ENCODE data around the gene PIGC.

PIGC gene

DNA sequence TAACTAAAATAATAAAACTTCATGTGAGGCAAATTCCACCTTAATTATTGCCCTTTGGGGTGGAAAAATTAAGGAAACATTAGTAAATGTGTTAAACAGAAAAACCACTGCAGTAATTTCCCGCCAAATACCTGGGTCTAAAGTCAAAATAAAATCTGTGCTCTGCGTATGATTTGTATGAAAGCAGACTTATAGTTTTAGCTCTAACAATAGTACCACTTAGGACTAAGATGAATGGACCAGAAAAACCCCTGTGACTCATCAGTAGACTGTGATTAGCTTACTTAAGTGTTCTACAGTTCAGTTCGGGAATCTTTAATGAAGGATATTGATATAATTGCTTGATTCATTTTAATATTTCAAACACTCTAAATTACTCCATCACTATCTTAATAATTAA is 46.6 kb downstream of the PIGC start:
- Histone ChIP-seq H3K27me3 (ENCODE audit: control insufficient read depth in 5 of 5, insufficient read depth in 4 of 5, low read length in 5 of 5) (no peaks in the 10 kb centered on the region), H3K4me1 (ENCODE audit: control insufficient read depth in 5 of 5, insufficient read depth in 5 of 5, low read length in 5 of 5) (peaks cover 0 to 22% (median 10%) of the 10 kb centered on the region in 5 donors), H3K9me3 (ENCODE audit: control insufficient read depth in 5 of 5, low read length in 5 of 5) (no peaks in the 10 kb centered on the region), H3K36me3 (ENCODE audit: control insufficient read depth in 5 of 5, insufficient read depth in 5 of 5, low read length in 5 of 5) (no peaks in the 10 kb centered on the region), H3K4me3 (ENCODE audit: low read depth in 1 of 5, low read length in 5 of 5) (no peak overlapping the region), H3K27ac (ENCODE audit: low read depth, low read length) (no peak overlapping the region), H3K9ac (ENCODE audit: low read length in 5 of 5) (no peak overlapping the region)

DNA sequence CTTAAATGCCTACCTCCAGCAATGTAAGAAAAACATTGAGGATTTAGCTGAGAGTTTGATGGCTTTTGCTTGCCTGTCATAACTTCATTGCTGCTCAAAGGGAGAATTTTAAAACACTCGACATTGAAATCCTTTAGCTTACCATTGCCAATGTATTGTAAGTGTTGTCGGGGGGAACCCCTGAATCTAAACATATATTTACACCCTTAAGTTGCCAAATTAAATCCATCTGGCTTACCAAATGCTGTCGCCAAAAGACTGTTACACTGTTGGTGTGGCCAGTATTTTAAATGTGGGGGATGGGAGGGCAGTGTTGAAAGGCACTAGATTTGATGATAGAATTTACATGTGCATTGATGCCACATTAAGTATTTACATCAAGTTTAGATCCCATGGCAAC is 48.3 kb downstream of the PIGC start:
- H3K9ac ChIP-seq (ENCODE audit: low read length in 5 of 5), result no peak overlapping the region
- peaks cover 0 to 27% (median 19%) of the 10 kb centered on the region in 5 donors for H3K4me1 ChIP-seq (ENCODE audit: control insufficient read depth in 5 of 5, insufficient read depth in 5 of 5, low read length in 5 of 5)
- no peak overlapping the region for H3K27ac ChIP-seq (ENCODE audit: low read depth, low read length)
- H3K9me3 ChIP-seq (ENCODE audit: control insufficient read depth in 5 of 5, low read length in 5 of 5), result no peaks in the 10 kb centered on the region
- no peaks in the 10 kb centered on the region for H3K36me3 ChIP-seq (ENCODE audit: control insufficient read depth in 5 of 5, insufficient read depth in 5 of 5, low read length in 5 of 5)
- H3K27me3 ChIP-seq (ENCODE audit: control insufficient read depth in 5 of 5, insufficient read depth in 4 of 5, low read length in 5 of 5), result no peaks in the 10 kb centered on the region
- no peak overlapping the region for H3K4me3 ChIP-seq (ENCODE audit: low read depth in 1 of 5, low read length in 5 of 5)

DNA sequence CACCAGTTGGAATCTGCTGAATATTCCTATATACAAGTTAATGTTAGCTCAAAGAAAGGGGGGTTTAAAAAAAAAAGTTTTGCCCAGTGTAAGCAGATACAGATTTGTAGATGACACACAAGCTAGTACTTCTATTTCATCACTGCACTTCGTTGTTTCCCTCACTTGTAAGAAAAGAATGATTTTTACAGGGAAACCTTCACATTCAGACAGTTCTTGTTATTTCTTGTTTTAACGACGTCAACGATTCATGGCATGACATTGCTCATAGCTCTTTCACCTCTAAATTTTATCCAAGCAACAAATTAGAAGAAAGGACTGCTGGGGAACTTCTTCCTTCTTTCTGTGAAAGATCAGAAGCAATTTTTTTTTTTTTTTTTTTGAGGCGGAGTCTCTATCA is 49.1 kb downstream of the PIGC start:
- no peaks in the 10 kb centered on the region for H3K36me3 ChIP-seq (ENCODE audit: control insufficient read depth in 5 of 5, insufficient read depth in 5 of 5, low read length in 5 of 5)
- no peak overlapping the region for H3K9ac ChIP-seq (ENCODE audit: low read length in 5 of 5)
- peaks cover 0 to 33% (median 23%) of the 10 kb centered on the region in 5 donors for H3K4me1 ChIP-seq (ENCODE audit: control insufficient read depth in 5 of 5, insufficient read depth in 5 of 5, low read length in 5 of 5)
- H3K9me3 ChIP-seq (ENCODE audit: control insufficient read depth in 5 of 5, low read length in 5 of 5), result no peaks in the 10 kb centered on the region
- H3K4me3 ChIP-seq (ENCODE audit: low read depth in 1 of 5, low read length in 5 of 5), result no peak overlapping the region
- no peak overlapping the region for H3K27ac ChIP-seq (ENCODE audit: low read depth, low read length)
- H3K27me3 ChIP-seq (ENCODE audit: control insufficient read depth in 5 of 5, insufficient read depth in 4 of 5, low read length in 5 of 5), result no peaks in the 10 kb centered on the region

DNA sequence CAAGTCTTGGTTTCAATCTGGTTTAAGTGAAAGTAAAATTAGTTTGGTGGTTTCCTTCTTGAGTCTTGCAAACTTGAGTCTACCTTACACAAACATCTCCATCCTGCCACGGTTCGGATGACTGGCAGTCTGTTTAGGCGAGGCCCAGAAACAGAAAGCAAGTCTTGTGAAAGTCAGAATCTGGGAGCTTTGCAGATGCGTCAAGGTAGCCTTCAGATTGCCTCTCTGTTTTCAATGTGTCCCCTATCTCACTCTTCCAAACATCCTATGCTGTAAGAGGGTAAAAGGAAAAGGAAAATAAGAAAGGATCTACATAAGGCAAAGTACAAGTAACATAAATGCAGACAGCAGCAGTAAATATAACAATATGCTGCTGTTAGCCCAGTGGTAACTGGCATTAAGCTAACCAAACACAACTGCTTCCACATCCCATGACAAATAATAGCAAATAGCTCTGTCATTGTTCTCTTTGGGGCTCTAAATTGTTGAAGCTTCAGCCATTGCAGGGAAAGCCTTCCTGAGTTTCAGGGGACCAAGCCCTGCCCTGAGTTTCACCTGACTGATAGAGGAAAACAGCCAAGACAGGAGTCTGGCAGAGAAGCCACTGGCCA is 49.6 kb downstream of the PIGC start:
- no peak overlapping the region for H3K9ac ChIP-seq (ENCODE audit: low read length in 5 of 5)
- no peak overlapping the region for H3K4me3 ChIP-seq (ENCODE audit: low read depth in 1 of 5, low read length in 5 of 5)
- H3K36me3 ChIP-seq (ENCODE audit: control insufficient read depth in 5 of 5, insufficient read depth in 5 of 5, low read length in 5 of 5), result no peaks in the 10 kb centered on the region
- no peaks in the 10 kb centered on the region for H3K27me3 ChIP-seq (ENCODE audit: control insufficient read depth in 5 of 5, insufficient read depth in 4 of 5, low read length in 5 of 5)
- no peaks in the 10 kb centered on the region for H3K9me3 ChIP-seq (ENCODE audit: control insufficient read depth in 5 of 5, low read length in 5 of 5)
- peaks cover 0 to 32% (median 19%) of the 10 kb centered on the region in 5 donors for H3K4me1 ChIP-seq (ENCODE audit: control insufficient read depth in 5 of 5, insufficient read depth in 5 of 5, low read length in 5 of 5)
- no peak overlapping the region for H3K27ac ChIP-seq (ENCODE audit: low read depth, low read length)

DNA sequence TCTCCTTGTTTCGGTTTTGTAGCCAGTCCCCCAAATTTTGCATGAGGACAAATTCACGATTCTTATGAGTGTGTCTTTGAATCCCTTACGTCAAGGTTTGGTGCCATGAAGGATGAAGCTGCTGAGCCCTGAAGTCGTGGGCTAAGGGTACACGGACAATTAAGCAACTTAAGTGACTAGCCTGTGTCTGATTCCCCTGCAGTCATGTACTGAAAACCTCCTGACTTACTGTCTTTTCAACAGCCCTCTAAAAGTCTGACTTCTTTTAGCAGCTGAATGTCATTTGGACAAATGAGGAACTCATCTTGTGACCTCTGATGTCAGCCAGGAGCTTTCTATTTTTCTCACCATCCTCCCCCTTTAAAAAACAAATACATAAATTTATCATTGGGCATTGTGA is 50.5 kb downstream of the PIGC start:
- H3K9ac ChIP-seq (ENCODE audit: low read length in 5 of 5), result no peak overlapping the region
- peak overlapping the region; percentile 25 for H3K27ac ChIP-seq (ENCODE audit: low read depth, low read length)
- H3K27me3 ChIP-seq (ENCODE audit: control insufficient read depth in 5 of 5, insufficient read depth in 4 of 5, low read length in 5 of 5), result no peaks in the 10 kb centered on the region
- H3K4me3 ChIP-seq (ENCODE audit: low read depth in 1 of 5, low read length in 5 of 5), result no peak overlapping the region
- H3K4me1 ChIP-seq (ENCODE audit: control insufficient read depth in 5 of 5, insufficient read depth in 5 of 5, low read length in 5 of 5), result peaks cover 0 to 23% (median 13%) of the 10 kb centered on the region in 5 donors
- no peaks in the 10 kb centered on the region for H3K9me3 ChIP-seq (ENCODE audit: control insufficient read depth in 5 of 5, low read length in 5 of 5)
- no peaks in the 10 kb centered on the region for H3K36me3 ChIP-seq (ENCODE audit: control insufficient read depth in 5 of 5, insufficient read depth in 5 of 5, low read length in 5 of 5)

DNA sequence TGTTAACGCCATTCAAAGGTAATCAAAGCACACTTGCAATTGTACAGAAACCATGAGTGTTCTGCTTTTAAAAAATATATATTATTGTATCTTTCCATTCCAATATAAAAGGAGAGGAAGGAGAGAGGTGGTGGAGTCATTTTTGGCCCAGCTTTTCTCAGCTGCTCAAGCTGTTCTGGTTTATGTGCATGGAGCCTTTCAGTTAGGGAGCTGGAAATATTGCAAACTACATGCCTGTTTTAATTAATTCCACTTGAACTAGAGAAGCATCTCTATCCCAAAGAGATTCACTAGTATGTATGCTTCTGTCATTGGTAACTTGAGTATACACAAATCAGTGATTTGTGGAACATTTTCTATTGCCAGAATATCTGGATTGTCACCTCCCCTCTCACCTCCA is 51.9 kb downstream of the PIGC start:
- Histone ChIP-seq H3K27ac (ENCODE audit: low read depth, low read length) (no peak overlapping the region), H3K27me3 (ENCODE audit: control insufficient read depth in 5 of 5, insufficient read depth in 4 of 5, low read length in 5 of 5) (no peaks in the 10 kb centered on the region), H3K9me3 (ENCODE audit: control insufficient read depth in 5 of 5, low read length in 5 of 5) (no peaks in the 10 kb centered on the region), H3K36me3 (ENCODE audit: control insufficient read depth in 5 of 5, insufficient read depth in 5 of 5, low read length in 5 of 5) (no peaks in the 10 kb centered on the region), H3K4me1 (ENCODE audit: control insufficient read depth in 5 of 5, insufficient read depth in 5 of 5, low read length in 5 of 5) (peaks cover 0 to 16% (median 13%) of the 10 kb centered on the region in 5 donors), H3K9ac (ENCODE audit: low read length in 5 of 5) (no peak overlapping the region), H3K4me3 (ENCODE audit: low read depth in 1 of 5, low read length in 5 of 5) (no peak overlapping the region)

Data from subcutaneous abdominal adipose tissue (tissue), 5 donors.